H54 (cell line): Measurements from ENCODE around the gene ACAP1.

ENCODE experiments used
- DNase-seq: peaks from one replicate; pipeline ENCODE4 v3.0.0; 2011; ENCODE audit warnings: low spot score, mixed read lengths; ENCODE audit not compliant: insufficient read length
- FAIRE-seq: peaks from 3 replicates; lab custom pipeline; 2011; peaks lifted over from hg19 to GRCh38; lab: Jason Lieb, UNC
- POLR2A ChIP-seq: IDR thresholded peaks from 2 replicates; pipeline ENCODE4 v1.6.1; 2011; ENCODE audit warnings: low read depth, mild to moderate bottlenecking, low read length

The ACAP1 gene

DNA sequence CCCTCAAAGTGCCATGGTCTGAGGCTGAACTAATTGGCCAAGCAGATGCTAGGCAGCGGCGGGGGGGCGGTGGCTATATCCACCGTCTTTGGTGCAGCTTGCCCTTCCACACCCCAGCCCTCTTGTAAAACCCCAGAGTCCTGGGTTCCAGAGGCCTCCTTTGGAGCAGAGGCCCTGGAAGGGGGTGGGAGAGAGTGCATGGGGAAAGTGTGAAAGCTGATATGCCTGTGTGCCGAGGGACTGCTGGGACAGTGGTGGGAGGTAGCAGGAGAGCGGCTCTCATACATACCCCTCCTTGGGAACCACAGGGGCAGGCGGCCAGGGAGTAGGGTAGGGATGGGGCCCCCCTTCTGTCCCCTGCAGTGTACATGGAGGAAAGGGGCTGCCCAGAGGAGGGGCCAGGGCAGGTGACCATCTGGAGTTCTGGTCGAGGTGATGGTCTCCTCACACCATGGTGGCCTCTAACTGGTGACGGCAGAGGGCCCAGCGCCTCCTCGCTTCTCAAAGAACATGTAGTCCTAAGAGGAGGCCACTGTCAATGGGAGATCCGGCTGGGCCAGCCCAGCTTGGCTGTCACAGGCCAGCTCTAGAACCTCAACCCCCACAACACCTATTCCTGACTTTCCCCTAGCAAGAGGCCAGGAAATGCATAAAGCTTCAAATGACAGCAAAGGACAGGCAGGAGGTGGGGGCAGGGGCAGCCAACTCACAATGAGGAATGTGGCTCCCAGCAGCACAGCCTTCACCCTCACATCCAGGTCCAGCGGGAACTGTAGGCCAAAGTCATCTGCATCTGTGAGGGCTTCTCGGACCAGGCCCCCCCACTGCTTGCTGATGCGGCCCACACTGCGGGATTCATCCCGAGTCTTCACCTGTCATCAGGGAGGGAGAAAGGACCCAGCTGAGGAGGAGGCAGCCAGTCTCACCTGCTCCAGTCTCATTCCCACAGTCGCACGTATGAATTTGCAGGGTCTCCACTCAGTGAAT is 53.9 kb downstream of the ACAP1 start:
- no peak for TF ChIP-seq POLR2A
- DNase-seq: no peak
- no peak for FAIRE-seq

- no peak for TF ChIP-seq POLR2A
- no peak for FAIRE-seq
- DNase-seq: no peak
These were observed 55.0 kb downstream of the ACAP1 start for GRCh38 chr17:7391307-7391706.

DNA sequence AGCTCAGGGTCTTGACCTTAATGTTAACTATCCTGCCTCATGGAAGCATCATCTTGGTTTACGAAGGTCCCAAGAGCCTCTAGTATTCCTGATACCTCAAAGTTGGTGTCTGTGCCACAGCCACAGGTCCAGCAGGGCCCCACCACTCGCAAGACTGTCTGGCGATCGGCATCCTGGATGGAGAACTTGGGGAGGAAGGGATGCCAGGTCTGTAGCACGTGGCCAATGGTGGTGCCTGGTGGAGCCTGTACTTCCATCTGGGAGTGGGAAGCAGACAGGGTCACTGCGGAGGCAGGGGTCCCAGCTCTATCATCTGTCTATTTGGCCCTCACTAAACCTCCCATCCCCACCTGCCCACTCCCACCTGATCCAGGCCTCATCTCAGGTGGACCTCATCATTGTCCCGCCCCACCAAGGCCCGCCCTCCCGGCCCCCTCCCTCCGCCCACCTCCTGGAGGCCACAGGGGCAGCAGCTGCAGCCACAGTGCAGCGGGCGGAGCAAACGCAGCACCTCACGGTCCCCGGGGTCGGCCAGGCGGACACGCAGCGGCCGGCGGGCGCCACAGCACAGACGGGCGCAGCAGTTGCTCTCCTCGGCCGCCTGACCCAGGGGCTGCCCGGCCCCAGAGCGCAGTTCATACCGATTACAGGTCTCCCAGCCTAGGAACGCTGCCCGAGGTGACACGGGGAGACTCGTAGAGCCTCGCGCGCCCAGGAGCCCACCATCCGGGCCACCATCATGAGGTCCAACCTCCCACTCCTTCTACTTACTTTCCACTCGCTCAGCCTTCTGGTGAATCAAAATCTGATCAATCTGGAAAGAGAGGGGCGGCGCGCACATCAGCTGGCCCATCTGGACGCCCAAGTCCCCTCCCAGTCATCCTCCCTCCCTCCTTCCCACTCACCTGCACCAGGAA is 56.6 kb downstream of the ACAP1 start:
- no peak for TF ChIP-seq POLR2A
- DNase-seq (no peak), FAIRE-seq (no peak)

- FAIRE-seq (no peak), DNase-seq (no peak)
- no peak; the same call in 1 of the 2 replicates for TF ChIP-seq POLR2A
These were observed 57.5 kb downstream of the ACAP1 start for GRCh38 chr17:7393613-7394451.

DNA sequence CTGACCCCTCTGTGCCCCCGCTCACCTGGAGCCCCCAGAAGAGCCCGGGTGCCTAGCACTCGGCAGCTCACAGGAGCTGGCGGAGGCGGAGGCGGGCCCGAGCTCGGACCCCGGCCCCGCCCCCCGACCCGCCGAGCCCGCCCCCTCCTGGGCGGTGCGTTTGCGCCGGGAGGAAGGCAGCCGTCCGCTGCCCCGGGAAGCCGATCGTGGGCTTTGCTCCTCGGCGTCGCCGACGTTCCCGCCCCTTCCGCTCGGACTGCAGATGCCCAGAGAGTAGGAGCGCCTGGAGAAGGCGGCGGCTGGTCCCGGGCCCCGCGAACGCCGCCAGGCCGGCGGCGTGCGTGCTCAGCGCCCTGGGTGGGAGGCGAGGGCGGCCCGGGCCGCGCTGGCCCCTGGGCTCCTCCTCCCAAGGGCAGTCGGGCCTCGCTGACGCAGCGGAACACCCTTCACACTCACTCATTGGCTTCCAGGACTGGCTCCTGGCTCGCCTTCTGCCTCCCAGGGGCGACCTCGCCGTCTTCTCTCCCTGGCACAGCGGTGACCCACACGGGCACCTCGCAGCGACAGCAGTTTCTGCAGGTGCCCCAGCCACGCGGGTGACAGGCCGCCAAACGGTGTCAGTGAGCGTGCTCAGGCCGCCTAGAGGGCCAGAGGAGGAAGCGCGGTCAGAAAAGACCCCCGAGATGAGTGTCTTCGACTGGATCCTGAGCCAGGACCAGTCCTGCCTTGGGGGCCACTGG is 58.3 kb downstream of the ACAP1 start, which contains the start of gene PLSCR3:
TSS of gene PLSCR3 (minus strand) at position 74 of the 740 bp plus-strand sequence. CDS start 415 bp downstream, outside the sequence.
- FAIRE-seq: no peak
- TF ChIP-seq POLR2A: peak; percentile 46
- peak; percentile 93 for DNase-seq

- no peak for FAIRE-seq
- no peak for DNase-seq
- no peak for TF ChIP-seq POLR2A
These were observed 59.8 kb downstream of the ACAP1 start for GRCh38 chr17:7396147-7396546.

GRCh38 chr17:7398612-7399011 is 62.3 kb downstream of the ACAP1 start:
- DNase-seq (no peak), FAIRE-seq (no peak)
- no peak for TF ChIP-seq POLR2A
